GM10248 (cell line): ENCODE data around the gene DUSP28.

Experiments
- CTCF ChIA-PET: fragments of 300-600 bp; sonication (Branson Sonifier 250); formaldehyde crosslinking; extraction: SDS; loops from one replicate; lab custom pipeline; 2021; ENCODE audit warnings: antibody characterized with exemption; lab: Yijun Ruan, JAX
- POLR2A ChIA-PET: fragments of 350-650 bp; sonication (Branson Sonifier 250); formaldehyde crosslinking; extraction: SDS; loops from one replicate; lab custom pipeline; 2020; ENCODE audit warnings: antibody characterized with exemption; lab: Yijun Ruan, JAX
- DNase-seq: peaks from one replicate; pipeline ENCODE4 v3.0.0; 2012; ENCODE audit errors: extremely low spot score
- CTCF ChIP-seq: IDR thresholded peaks from 2 replicates; pipeline ENCODE4 v1.5.1; 2012; ENCODE audit warnings: mild to moderate bottlenecking, low read depth; ENCODE audit errors: extremely low read depth, missing control alignments, control extremely low read depth

Gene DUSP28

GRCh38 chr2:240575101-240575965 lies 15.2 kb downstream of the DUSP28 start:
- no peak for TF ChIP-seq CTCF
- CTCF ChIA-PET, result interaction anchor here (1.2 to 6.6 kb wide), 3 partner anchors 11 to 61 kb away, joined by 3 to 86 read pairs (median 3); no protein-coding TSS in a partner anchor
- POLR2A ChIA-PET, result interaction anchor here (1.0 kb wide), 1 partner anchor 11 kb away, joined by 3 read pairs; the partner anchor contains the start of gene CAPN10
- DNase-seq, result no peak

GRCh38 chr2:240576036-240576435 lies 15.9 kb downstream of the DUSP28 start:
- ChIA-PET POLR2A (interaction anchor here (1.0 kb wide), 1 partner anchor 10 kb away, joined by 3 read pairs; the partner anchor contains the start of gene CAPN10), CTCF (interaction anchor here (1.2 to 6.6 kb wide), 3 partner anchors 12 to 62 kb away, joined by 3 to 86 read pairs (median 3); no protein-coding TSS in a partner anchor)
- DNase-seq, result no peak
- no peak for TF ChIP-seq CTCF

- CTCF ChIA-PET, result interaction anchor here (1.2 to 6.6 kb wide), 4 partner anchors 8 to 63 kb away, joined by 3 to 86 read pairs (median 10); partner anchors contain the start of gene RNPEPL1
- TF ChIP-seq CTCF, result no peak
- POLR2A ChIA-PET, result interaction anchor here (1.0 kb wide), 1 partner anchor 10 kb away, joined by 3 read pairs; the partner anchor contains the start of gene CAPN10
- no peak for DNase-seq
These were observed 16.5 kb downstream of the DUSP28 start for GRCh38 chr2:240576436-240577205.

GRCh38 chr2:240577281-240578109 lies 17.3 kb downstream of the DUSP28 start:
- DNase-seq, result no peak
- no peak for TF ChIP-seq CTCF
- CTCF ChIA-PET, result interaction anchor here (0.9 to 6.6 kb wide), 3 partner anchors 9 to 44 kb away, joined by 3 to 86 read pairs (median 17); partner anchors contain the start of gene RNPEPL1
- POLR2A ChIA-PET, result no interaction called here

- ChIA-PET CTCF (interaction anchor here (0.9 to 6.6 kb wide), 3 partner anchors 9 to 44 kb away, joined by 3 to 86 read pairs (median 17); partner anchors contain the start of gene RNPEPL1), POLR2A (no interaction called here)
These were observed 17.9 kb downstream of the DUSP28 start for GRCh38 chr2:240578110-240578450.

More at GRCh38 chr2:240578110-240578450, 17.9 kb downstream of the DUSP28 start:
- no peak for DNase-seq
- TF ChIP-seq CTCF, result no peak
